ENCODE data around the gene ZNF524. TPM values are rescaled to one million over a fixed set of nuclear protein-coding genes. Genes with fewer than 3 reads are reported as not detected.

Gene ZNF524
- total and polyA plus RNA-seq, 9 of the 15 experiments (the other 6 are each of a cell fraction or from before 2014, with no cell fraction given) = 0.08 to 15.6 (median 2.9) TPM

GRCh38 chr19:55640577-55641425 is 40.7 kb downstream of the ZNF524 start, which contains the start of gene ZNF580 (continued):
- TF ChIP-seq, protein P1, sequence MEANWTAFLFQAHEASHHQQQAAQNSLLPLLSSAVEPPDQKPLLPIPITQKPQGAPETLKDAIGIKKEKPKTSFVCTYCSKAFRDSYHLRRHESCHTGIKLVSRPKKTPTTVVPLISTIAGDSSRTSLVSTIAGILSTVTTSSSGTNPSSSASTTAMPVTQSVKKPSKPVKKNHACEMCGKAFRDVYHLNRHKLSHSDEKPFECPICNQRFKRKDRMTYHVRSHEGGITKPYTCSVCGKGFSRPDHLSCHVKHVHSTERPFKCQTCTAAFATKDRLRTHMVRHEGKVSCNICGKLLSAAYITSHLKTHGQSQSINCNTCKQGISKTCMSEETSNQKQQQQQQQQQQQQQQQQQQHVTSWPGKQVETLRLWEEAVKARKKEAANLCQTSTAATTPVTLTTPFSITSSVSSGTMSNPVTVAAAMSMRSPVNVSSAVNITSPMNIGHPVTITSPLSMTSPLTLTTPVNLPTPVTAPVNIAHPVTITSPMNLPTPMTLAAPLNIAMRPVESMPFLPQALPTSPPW (CRISPR knock-in tag; IDR thresholded peaks at IDR 0.05) = peak; percentile 92
- TF ChIP-seq CXXC5 (CRISPR knock-in tag; IDR thresholded peaks at IDR 0.05) (peak; percentile 40), CREB5 (CRISPR knock-in tag; IDR thresholded peaks at IDR 0.05) (peak; percentile 70; the same call in 1 of the 2 replicates), ILF3 (IDR thresholded peaks at IDR 0.05; ENCODE audit: borderline replicate concordance) (0 out of 2 replicates have a peak, but pooled peaks have one; percentile 59), TBP (optimal IDR thresholded peaks at IDR 0.05; ENCODE audit: low read depth, low read length) (peak; percentile 62), GABPB1 (CRISPR knock-in tag; IDR thresholded peaks at IDR 0.05) (peak; percentile 82; the same call in 1 of the 2 replicates), ZNF717 (CRISPR knock-in tag; IDR thresholded peaks at IDR 0.05) (no peak), XRCC4 (IDR thresholded peaks at IDR 0.05; ENCODE audit: extremely low read depth, insufficient read depth, insufficient read length) (no peak)
- TF ChIP-seq, protein P2, sequence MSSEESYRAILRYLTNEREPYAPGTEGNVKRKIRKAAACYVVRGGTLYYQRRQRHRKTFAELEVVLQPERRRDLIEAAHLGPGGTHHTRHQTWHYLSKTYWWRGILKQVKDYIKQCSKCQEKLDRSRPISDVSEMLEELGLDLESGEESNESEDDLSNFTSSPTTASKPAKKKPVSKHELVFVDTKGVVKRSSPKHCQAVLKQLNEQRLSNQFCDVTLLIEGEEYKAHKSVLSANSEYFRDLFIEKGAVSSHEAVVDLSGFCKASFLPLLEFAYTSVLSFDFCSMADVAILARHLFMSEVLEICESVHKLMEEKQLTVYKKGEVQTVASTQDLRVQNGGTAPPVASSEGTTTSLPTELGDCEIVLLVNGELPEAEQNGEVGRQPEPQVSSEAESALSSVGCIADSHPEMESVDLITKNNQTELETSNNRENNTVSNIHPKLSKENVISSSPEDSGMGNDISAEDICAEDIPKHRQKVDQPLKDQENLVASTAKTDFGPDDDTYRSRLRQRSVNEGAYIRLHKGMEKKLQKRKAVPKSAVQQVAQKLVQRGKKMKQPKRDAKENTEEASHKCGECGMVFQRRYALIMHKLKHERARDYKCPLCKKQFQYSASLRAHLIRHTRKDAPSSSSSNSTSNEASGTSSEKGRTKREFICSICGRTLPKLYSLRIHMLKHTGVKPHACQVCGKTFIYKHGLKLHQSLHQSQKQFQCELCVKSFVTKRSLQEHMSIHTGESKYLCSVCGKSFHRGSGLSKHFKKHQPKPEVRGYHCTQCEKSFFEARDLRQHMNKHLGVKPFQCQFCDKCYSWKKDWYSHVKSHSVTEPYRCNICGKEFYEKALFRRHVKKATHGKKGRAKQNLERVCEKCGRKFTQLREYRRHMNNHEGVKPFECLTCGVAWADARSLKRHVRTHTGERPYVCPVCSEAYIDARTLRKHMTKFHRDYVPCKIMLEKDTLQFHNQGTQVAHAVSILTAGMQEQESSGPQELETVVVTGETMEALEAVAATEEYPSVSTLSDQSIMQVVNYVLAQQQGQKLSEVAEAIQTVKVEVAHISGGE (CRISPR knock-in tag; IDR thresholded peaks at IDR 0.05) = peak; percentile 91 to 99 (median 96)
